ENCODE results near the gene ZNF107. TPM values are rescaled to one million over a fixed set of nuclear protein-coding genes. Genes with fewer than 3 reads are reported as not detected.

The ZNF107 gene
- total RNA-seq, 1 experiment from 2014 or later: 13.0 TPM

DNA sequence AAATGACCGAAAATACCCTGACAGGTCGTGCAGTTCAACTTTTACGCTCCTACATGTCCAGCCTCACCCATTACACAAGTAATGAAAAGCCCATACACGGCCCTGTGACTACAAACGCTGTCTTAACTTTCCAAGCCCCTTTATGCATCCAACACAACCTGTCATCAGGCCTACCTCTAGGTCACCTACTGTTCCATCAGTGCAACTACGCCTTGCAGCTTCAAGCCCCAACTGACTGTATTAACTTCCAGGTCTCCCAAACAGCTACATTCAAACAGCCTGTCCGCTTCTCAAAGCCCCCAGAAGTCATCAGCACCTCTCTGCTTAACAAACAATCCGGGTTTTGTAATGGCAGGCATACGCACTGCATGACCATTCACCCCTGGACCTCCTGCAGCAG is 19.2 kb downstream of the ZNF107 start:
- POLR2A ChIA-PET: no interaction called here
- CTCF ChIA-PET: no interaction called here
- Mint-ChIP-seq H3K4me3 (ENCODE audit: unreplicated experiment) (no peak overlapping the region), H3K4me1 (ENCODE audit: low read depth, unreplicated experiment) (peaks cover 19% of the 10 kb centered on the region), H3K36me3 (ENCODE audit: insufficient read depth, unreplicated experiment) (peaks cover 21% of the 10 kb centered on the region), H3K9me3 (ENCODE audit: unreplicated experiment) (peaks cover 14% of the 10 kb centered on the region), H3K27ac (ENCODE audit: unreplicated experiment) (no peak overlapping the region), H3K27me3 (ENCODE audit: insufficient read depth, unreplicated experiment) (no peaks in the 10 kb centered on the region)
- Histone ChIP-seq H3K4me3 (ENCODE audit: low read depth, low read length) (no peak overlapping the region), H3K9me3 (no peaks in the 10 kb centered on the region; the same call in 1 of the 2 replicates), H3K27me3 (replicated peaks; ENCODE audit: control insufficient read depth, insufficient read depth, low read length) (no peaks in the 10 kb centered on the region), H3K4me1 (0 out of 2 replicates have a peak, but pooled peaks cover 5% of the 10 kb centered on the region), H3K36me3 (ENCODE audit: control insufficient read depth, insufficient read depth, low read length) (peaks cover 6% of the 10 kb centered on the region)
- BruUV-seq (replicated peaks): no TSS peak
- TF ChIP-seq, protein P1, sequence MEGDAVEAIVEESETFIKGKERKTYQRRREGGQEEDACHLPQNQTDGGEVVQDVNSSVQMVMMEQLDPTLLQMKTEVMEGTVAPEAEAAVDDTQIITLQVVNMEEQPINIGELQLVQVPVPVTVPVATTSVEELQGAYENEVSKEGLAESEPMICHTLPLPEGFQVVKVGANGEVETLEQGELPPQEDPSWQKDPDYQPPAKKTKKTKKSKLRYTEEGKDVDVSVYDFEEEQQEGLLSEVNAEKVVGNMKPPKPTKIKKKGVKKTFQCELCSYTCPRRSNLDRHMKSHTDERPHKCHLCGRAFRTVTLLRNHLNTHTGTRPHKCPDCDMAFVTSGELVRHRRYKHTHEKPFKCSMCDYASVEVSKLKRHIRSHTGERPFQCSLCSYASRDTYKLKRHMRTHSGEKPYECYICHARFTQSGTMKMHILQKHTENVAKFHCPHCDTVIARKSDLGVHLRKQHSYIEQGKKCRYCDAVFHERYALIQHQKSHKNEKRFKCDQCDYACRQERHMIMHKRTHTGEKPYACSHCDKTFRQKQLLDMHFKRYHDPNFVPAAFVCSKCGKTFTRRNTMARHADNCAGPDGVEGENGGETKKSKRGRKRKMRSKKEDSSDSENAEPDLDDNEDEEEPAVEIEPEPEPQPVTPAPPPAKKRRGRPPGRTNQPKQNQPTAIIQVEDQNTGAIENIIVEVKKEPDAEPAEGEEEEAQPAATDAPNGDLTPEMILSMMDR (IDR thresholded peaks at IDR 0.05; ENCODE audit: insufficient read depth in 1 of 2, low read depth in 1 of 2, low read length in 1 of 2, severe bottlenecking in 1 of 2, unreplicated experiment in 1 of 2): no peak
- intact Hi-C loops (cut with micrococcal nuclease; ENCODE audit: unreplicated experiment): no loop called here
- no peak for DNase-seq

DNA sequence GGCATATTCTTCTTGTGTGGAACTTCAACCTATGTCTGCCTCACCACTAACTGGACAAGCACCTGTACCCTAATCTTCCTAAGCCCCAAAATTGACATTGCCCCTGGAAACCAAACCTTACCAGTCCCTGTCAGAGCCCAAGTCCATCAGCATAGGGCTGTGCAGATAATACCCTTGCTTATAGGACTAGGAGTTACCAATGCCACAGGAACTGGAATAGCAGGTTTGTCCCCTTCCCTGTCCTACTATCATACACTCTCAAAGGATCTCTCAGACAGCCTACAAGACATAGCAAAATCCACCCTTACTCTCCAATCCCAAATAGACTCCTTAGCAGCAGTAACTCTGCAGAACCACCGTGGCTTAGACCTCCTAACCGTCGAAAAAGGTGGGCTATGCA is 19.8 kb downstream of the ZNF107 start:
- ChIA-PET CTCF (no interaction called here), POLR2A (no interaction called here)
- H3K27me3 ChIP-seq (replicated peaks; ENCODE audit: control insufficient read depth, insufficient read depth, low read length): no peaks in the 10 kb centered on the region
- peak in 1 of 2 experiments; percentile 13 for DNase-seq
- Mint-ChIP-seq H3K9me3 (ENCODE audit: unreplicated experiment) (peaks cover 14% of the 10 kb centered on the region), H3K36me3 (ENCODE audit: insufficient read depth, unreplicated experiment) (peaks cover 21% of the 10 kb centered on the region), H3K4me1 (ENCODE audit: low read depth, unreplicated experiment) (peaks cover 19% of the 10 kb centered on the region), H3K27ac (ENCODE audit: unreplicated experiment) (no peak overlapping the region), H3K27me3 (ENCODE audit: insufficient read depth, unreplicated experiment) (no peaks in the 10 kb centered on the region), H3K4me3 (ENCODE audit: unreplicated experiment) (no peak overlapping the region)
- H3K36me3 ChIP-seq (ENCODE audit: control insufficient read depth, insufficient read depth, low read length): peaks cover 6% of the 10 kb centered on the region
- no peak overlapping the region for H3K4me3 ChIP-seq (ENCODE audit: low read depth, low read length)
- intact Hi-C loops (cut with micrococcal nuclease; ENCODE audit: unreplicated experiment): no loop called here
- 0 out of 2 replicates have a peak, but pooled peaks cover 5% of the 10 kb centered on the region for H3K4me1 ChIP-seq
- no TSS peak for BruUV-seq (replicated peaks)
- H3K9me3 ChIP-seq: no peaks in the 10 kb centered on the region; the same call in 1 of the 2 replicates
- TF ChIP-seq, protein P1 (IDR thresholded peaks at IDR 0.05; ENCODE audit: insufficient read depth in 1 of 2, low read depth in 1 of 2, low read length in 1 of 2, severe bottlenecking in 1 of 2, unreplicated experiment in 1 of 2): no peak

DNA sequence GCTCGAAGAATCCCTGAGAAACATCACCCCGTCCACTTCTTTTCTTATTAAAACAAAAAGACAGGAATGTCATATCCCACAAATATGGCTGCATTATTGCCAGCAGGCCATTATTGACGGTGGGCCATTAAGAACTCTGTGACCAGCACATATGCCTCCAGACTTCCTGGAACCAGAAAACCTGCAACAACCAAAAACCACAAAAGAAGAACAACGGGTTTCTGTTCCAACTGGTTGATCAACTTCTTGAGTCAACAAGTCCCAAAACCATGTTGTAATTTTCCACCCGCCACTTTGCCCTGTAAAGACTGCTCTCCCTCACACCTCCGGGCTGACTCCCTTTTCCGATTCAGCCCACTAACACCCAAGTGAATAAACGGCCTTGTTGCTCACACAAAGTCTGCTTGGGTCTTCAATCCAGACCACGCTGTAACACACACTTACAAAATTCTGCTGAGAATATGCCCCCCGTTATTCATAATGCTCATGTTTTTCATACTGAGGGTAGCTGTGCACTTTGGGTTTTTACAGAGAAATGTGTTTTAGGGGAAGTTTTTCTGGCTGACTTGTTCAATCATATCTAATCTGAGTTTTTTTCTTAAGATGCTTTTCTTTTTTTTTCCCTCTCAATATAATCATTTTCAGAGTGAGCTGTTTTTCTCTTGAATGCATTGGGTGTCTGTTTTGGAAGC is 20.7 kb downstream of the ZNF107 start:
- Mint-ChIP-seq H3K27me3 (ENCODE audit: insufficient read depth, unreplicated experiment) (no peaks in the 10 kb centered on the region), H3K36me3 (ENCODE audit: insufficient read depth, unreplicated experiment) (peaks cover 30% of the 10 kb centered on the region), H3K27ac (ENCODE audit: unreplicated experiment) (no peak overlapping the region), H3K9me3 (ENCODE audit: unreplicated experiment) (peaks cover 14% of the 10 kb centered on the region), H3K4me1 (ENCODE audit: low read depth, unreplicated experiment) (peaks cover 19% of the 10 kb centered on the region), H3K4me3 (ENCODE audit: unreplicated experiment) (no peak overlapping the region)
- TF ChIP-seq, protein P1 (IDR thresholded peaks at IDR 0.05; ENCODE audit: insufficient read depth in 1 of 2, low read depth in 1 of 2, low read length in 1 of 2, severe bottlenecking in 1 of 2, unreplicated experiment in 1 of 2): no peak
- H3K4me1 ChIP-seq: 0 out of 2 replicates have a peak, but pooled peaks cover 5% of the 10 kb centered on the region
- no peaks in the 10 kb centered on the region for H3K27me3 ChIP-seq (replicated peaks; ENCODE audit: control insufficient read depth, insufficient read depth, low read length)
- BruUV-seq (replicated peaks): no TSS peak
- ChIA-PET CTCF (no interaction called here), POLR2A (no interaction called here)
- H3K9me3 ChIP-seq: no peaks in the 10 kb centered on the region
- intact Hi-C loops (cut with micrococcal nuclease; ENCODE audit: unreplicated experiment): no loop called here
- no peak overlapping the region for H3K4me3 ChIP-seq (ENCODE audit: low read depth, low read length)
- H3K36me3 ChIP-seq (ENCODE audit: control insufficient read depth, insufficient read depth, low read length): peaks cover 4% of the 10 kb centered on the region
- peak in 1 of 2 experiments; percentile 10 for DNase-seq

All from Caco-2 (cell line).